HG03460 (cell line): ENCODE results near the gene DEFB115.
"Not testable (repeated sequence)": the region's sequence is repeated elsewhere in the genome, so short reads cannot be mapped to it uniquely, and the experiment has no call there.

Source experiments
- ATAC-seq: cut with Tn5 transposase; IDR thresholded peaks from one replicate; pipeline ENCODE4 v1.9.1; 2021; ENCODE audit not compliant: unreplicated experiment

DEFB115 gene

GRCh38 chr20:31257364-31257763 is at the start of gene DEFB115:
Gene DEFB115 (plus strand): TSS chr20:31257664. CDS start chr20:31257664, 0 bp downstream.
- ATAC-seq, result no peak

GRCh38 chr20:31236953-31237352 is 20.5 kb upstream of the DEFB115 start:
- ATAC-seq, result no peak

- no peak for ATAC-seq
Measured at GRCh38 chr20:31237763-31238162, 19.7 kb upstream of the DEFB115 start.

- ATAC-seq, result no peak
Measured at GRCh38 chr20:31239139-31239538, 18.3 kb upstream of the DEFB115 start.

- no peak for ATAC-seq
Measured at GRCh38 chr20:31256959-31257358, 505 bp upstream of the DEFB115 start.

- ATAC-seq, result no peak
Measured at GRCh38 chr20:31260326-31260932, 3.0 kb downstream of the DEFB115 start.

- ATAC-seq, result no peak
Measured at GRCh38 chr20:31274441-31274840, 17.0 kb downstream of the DEFB115 start.

- no peak for ATAC-seq
Measured at GRCh38 chr20:31278178-31278577, 20.7 kb downstream of the DEFB115 start.

- ATAC-seq, result not testable (repeated sequence)
Measured at GRCh38 chr20:31284964-31285363, 27.5 kb downstream of the DEFB115 start.

GRCh38 chr20:31308535-31309162 is 51.2 kb downstream of the DEFB115 start, which contains the start of gene DEFB116:
Gene DEFB116 (minus strand): TSS chr20:31308585. CDS start chr20:31308585, 0 bp downstream.
- ATAC-seq, result no peak
